HG03066 (cell line): Measurements from ENCODE around the gene ACSL6.

Experiments
- ATAC-seq: cut with Tn5 transposase; IDR thresholded peaks from one replicate; pipeline ENCODE4 v1.9.1; 2021; ENCODE audit warnings: low read depth; ENCODE audit not compliant: unreplicated experiment

The ACSL6 gene

GRCh38 chr5:132049093-132049492 is 37.6 kb upstream of the ACSL6 start:
- ATAC-seq, result no peak

- no peak for ATAC-seq
Observed at GRCh38 chr5:132046880-132047299, 35.4 kb upstream of the ACSL6 start.

GRCh38 chr5:132044207-132044606 is 32.7 kb upstream of the ACSL6 start:
- ATAC-seq, result no peak

DNA sequence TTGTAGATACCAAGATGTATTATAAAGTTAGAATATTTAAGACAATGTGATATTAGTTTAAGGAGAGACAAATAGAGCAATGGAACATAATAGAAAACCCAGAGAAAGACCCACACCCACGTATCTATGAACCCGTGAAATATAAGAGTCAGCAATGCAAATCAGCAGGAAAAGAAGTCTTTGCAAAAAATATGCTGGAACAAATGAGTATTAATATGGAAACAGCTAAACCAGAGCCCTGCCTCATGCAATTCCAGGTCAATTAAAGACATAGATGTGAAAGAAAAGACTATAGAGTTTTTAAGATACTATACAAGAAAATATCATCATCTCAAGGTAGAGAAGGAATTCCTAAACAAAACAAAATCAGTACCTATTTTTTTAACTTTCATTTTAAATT is 25.9 kb upstream of the ACSL6 start:
- no peak for ATAC-seq

DNA sequence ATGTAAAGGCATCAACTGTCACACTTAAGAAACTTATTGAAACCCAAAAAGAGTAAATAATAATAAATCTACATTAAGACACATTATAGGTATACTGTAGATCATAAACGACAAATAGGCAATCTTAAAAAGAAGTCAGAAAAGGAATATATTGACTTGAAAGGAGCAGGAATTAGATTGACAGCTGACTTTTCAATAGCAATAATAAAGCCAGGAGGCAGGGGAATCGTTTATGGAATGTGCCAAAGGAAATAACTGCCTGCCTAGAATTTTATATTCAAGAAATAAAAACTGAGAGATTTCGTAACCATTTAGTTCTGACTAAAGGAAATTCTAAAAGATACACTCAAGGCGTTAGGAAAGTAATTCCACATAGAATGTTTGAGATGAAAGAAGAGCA is 21.7 kb upstream of the ACSL6 start:
- no peak for ATAC-seq

DNA sequence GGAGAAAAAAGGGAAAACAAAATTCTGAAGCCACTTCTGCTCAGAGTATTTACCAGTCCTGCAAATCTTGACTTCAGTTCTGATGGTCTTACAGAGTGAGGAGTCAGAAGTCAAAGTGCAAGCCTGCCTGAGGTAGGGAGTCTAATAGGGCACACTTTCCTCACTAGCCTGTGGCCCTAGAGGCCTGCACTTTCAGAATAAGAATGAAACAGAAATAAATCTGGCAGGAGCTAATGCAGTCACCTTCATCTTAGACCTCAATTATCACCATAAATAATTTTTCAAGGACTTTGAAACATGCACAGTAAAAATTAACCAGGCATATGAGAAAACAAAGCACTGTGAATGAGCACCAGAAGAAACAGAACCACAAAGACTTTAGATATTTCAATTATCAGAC is 20.7 kb upstream of the ACSL6 start:
- no peak for ATAC-seq

DNA sequence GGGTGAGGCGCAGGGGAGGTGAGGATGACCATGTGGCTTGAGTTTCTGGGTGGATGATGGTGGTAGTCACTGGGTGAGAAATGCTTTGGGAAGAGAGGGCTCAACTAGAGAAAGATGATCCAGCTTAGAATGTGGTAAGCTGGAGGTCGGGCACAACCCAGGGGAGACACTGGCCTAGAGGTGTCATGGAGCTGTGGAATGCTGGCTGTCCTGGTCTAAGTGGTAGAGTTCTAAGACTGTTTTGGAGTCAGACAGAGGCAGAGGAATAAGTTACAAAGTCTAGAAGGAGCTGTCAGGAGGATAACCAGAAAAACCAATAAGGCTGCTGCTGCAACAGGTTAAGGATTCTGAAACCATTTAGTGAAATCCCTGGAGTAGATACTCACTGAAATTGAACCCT is 19.2 kb upstream of the ACSL6 start:
- ATAC-seq, result no peak

DNA sequence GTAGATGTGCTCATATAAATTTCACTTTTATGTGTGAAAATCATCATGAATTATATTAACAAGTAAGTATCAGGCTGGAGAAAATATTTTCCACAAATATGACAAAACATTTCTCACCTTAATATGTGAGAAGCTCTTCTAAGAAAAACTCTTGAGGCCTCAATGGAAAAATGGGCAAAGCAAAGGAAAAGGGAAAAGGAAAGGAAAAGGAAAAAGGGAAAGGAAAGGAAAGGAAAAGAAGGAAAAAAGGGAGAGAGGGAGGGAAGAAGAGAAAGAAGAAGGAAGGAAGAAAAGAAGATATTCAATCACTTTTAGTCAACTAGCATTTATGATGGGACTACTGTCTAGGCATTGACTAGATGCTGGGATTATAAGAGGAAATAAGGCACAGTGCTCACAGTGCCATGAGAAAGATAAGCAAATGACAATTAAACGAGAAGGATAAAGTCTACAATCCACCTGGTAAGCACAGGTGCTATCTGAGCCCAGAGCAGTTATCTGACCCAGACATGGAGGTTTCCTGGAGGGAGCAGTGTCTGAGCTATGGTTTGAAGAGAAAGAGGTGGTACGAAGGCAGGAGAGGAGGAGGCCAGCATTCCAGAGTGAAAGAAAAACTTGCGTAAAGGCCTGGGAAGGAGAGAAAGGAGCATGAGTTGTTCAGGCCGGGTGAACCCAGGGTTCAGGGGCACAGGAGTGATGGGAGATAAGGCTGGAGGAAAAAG is 18.3 kb upstream of the ACSL6 start:
- no peak for ATAC-seq

- no peak for ATAC-seq
Observed at GRCh38 chr5:132027027-132027426, 15.6 kb upstream of the ACSL6 start.

DNA sequence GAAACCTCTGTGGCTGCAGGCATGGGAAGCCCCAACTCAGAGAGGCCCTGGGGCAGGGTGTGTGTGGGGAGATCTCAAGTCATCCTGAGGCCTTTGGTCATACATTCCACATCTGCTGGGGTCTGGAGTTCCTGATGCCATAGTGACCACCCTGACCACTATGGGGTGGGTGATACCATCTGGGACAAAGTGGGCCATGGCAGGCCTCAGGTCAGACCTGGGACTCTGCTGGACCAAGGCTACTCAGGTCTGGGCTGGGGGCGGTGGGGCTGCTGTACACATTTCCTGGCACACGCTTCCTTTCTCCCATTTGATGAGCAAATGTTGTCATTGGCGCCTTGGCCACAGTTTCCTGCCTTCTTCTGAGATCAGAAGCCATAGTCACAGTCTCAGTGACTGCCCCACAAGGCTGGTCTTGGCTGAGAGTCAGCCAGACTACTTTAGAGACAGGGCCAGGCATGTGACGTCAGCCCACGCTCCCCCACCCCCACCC is 15.1 kb upstream of the ACSL6 start:
- no peak for ATAC-seq

DNA sequence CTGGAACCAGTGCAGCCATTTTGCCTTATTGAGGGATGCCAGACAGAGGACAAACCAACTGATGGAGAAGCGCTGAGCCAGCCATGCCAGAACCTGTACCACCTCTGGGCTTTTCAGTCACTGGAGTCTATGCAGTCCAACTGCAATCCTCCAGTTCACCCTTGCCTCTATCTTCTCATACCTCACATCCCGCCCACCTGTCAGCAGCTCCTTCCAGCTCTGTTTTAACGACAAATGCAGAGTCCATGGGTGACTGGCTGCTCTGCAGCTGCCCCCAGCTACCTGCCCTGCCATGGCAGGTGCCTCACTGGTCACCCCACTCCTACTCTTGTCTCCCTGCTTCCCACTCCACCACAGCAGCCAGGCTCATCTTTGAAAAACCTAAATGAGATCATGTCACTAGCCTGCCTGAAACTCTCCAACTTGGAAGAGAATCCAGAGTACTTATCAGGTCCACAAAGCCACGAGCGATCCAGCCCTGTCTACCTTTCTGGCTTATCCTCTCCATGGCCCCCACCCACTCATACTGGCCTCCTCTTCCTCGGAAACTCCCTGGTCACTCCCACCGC is 14.0 kb upstream of the ACSL6 start:
- no peak for ATAC-seq

DNA sequence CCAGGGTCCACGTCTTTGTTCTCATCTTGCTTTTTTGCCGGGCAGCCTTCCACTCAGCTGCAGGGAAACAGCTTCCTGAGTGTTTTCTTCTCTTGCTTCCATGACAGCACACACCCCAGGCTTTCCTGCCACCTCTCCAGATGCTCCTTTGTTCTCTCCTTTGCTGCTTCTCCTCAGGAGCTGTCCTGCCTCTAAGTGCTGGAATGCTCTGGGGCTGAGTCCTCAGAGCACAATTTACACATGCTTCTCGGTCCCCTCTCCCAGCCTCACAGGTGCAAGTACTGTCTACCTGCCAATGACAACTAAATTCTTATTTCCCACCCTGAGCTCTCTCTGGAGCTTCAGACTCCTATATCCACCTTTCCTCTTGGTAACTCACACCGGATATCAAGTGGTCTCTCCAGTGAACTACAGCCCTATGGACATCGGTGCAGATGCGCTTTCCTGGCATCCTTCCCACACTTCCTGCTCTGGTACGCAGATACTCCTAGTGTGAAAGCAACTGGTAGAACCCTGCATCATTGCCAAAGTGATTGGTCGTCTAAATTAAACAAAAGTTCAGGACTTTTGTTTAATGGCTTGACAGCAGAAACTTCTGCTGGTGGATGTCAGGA is 13.4 kb upstream of the ACSL6 start:
- ATAC-seq, result no peak

- ATAC-seq, result no peak
Observed at GRCh38 chr5:132024117-132024435, 12.6 kb upstream of the ACSL6 start.

DNA sequence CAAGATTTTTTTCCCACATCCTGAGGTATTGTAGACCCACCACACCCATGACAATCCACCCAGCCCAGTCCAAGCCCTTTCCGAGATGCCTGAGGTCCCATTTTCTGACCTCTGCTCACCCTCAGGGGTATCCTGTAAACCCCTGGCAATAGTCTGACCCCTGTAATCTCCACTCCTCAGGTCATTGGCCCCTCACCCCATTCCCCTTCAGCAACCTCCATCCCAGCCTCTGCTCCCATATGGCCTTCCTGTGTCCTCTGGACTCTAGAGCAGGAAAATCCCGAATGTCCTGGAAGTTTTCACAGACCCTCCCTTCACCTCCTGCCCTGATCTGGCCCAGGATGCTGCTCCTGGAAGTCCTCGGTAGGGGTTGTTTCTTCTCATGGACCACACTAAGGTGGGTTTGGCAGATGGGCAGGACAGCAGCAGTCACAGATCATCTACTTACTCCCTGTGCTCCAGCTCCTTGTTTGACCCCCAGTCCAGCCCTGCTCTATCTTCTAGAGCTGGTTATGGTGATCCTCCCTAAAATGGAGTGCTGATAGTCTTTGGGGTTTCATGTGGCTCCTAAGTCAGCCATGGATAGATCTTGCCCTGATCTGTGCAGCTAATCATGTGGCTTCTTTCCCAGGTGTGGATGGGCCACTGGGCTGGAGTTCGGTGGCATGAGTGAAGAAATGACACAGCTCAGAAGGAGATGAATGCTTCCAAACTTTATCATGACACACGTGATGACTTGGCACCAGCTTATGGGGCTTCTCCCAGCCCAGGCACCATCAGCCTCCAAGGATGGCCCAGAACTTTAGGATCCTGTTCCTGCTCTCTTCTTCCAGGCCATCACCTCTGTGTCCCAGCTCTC is 12.0 kb upstream of the ACSL6 start:
- ATAC-seq, result no peak

DNA sequence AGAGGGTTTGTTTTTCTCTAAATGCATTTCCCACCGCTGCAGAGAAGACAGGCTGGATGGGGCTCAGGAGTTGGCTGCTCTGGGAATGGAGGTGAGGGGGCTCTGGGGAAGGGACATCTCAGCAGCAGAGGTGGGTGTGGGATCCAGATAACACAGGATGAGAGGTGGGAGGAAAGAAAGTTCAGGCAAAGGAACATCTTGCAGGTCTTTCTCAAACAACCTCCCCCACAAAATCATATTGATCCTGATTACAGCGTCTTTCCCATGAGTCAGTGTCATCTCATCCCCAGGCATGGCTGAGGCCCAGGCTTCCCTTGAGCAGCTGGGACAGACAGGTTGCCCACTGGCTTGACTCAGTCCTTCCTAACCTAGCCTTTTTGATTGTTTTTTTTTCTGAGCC is 11.3 kb upstream of the ACSL6 start:
- ATAC-seq, result no peak

DNA sequence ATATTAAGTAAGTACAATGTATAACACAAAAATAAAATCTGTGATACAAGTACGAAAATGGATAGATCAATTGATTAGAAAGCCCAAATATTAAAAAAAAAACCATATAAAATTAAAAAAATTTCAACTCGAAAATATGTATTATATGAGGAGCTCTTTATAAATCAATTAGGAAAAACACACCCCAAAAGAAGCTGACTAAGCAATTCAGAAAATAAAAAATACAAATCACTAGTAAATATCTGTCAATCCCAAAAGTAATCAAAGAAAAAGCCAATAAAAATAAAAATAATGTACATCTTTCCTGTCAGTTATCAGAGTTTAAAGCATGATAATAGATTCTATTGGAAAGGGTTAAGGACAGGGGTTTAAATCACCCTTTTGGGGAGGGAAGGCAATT is 10.2 kb upstream of the ACSL6 start:
- ATAC-seq, result no peak

DNA sequence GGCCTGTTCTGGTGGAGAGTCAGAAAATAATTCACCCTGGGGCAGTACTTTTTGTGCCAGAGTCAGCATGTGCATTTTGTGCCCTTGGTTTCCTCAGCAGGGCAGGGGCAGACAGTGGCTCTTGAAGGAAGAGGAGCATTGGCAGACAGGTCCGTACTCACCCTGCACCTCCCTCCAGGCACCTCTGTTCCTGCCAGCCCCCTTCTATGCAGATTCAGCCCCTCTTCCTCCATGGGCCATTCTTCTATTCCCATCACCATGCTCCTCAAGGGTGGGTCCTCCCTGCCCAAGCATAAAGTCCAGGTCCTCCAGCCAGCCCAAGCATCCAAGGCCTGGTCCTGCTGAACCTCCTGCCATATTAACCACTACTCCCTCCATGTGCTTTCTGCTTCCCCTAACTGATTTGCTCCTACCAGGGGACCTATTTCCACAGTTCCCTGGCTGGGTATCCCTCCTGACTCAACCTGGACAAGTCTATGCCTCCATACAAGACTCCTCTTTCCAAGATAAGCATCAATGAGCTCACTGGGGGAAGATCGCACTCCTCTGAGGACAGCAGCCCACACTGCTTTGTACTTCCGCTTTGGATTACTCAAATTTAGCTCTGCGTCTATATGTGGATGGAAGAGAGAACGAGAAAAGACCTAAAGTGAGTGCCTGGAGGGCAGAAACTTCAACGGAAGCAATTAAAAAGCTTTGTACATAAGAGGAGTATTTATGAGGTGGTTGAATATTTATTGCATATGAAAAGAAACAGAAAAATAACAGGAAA is 9.3 kb upstream of the ACSL6 start:
- peak; percentile 11 for ATAC-seq

- ATAC-seq, result peak; percentile 97
Observed at GRCh38 chr5:132019857-132020555, 8.5 kb upstream of the ACSL6 start.

GRCh38 chr5:132019337-132019736 is 7.9 kb upstream of the ACSL6 start:
- no peak for ATAC-seq
